Fibroblast of lung (primary cell): Measurements from ENCODE around the gene TBL2. TPM values are rescaled to one million over a fixed set of nuclear protein-coding genes. Genes with fewer than 3 reads are reported as not detected.

Experiments used
- DNase-seq, 2 donors: peaks; one replicate each; pipeline versions ENCODE4 v3.0.0 to v3.0.0-alpha.2; 2010; ENCODE audit warnings: low read depth in 2 of 2
- H2AFZ ChIP-seq: 2 replicates; pipeline ENCODE4 v1.5.1; 2012; ENCODE audit warnings: low read length, control low read depth, inconsistent platforms
- H3K27ac ChIP-seq: 2 replicates; pipeline ENCODE4 v1.5.1; 2011; ENCODE audit warnings: low read length, control low read depth; ENCODE audit not compliant: insufficient read depth
- H3K27me3 ChIP-seq: 2 replicates; pipeline ENCODE4 v1.5.1; 2011; ENCODE audit warnings: mild to moderate bottlenecking, low read length; ENCODE audit not compliant: control insufficient read depth, insufficient read depth
- H3K36me3 ChIP-seq: 2 replicates; pipeline ENCODE4 v1.5.1; 2011; ENCODE audit warnings: low read length; ENCODE audit not compliant: control insufficient read depth, insufficient read depth
- H3K4me1 ChIP-seq: 2 replicates; pipeline ENCODE4 v1.5.1; 2011; ENCODE audit warnings: low read length; ENCODE audit not compliant: control insufficient read depth, insufficient read depth; ENCODE audit errors: extremely low read depth
- H3K4me2 ChIP-seq: 2 replicates; pipeline ENCODE4 v1.5.1; 2011; ENCODE audit warnings: low read length, control low read depth; ENCODE audit not compliant: insufficient read depth; ENCODE audit errors: extremely low read depth
- H3K4me3 ChIP-seq, 4 experiments: fragments of 200-600 bp in 1 of 4; sonication (generic) in 1 of 4; replicated peaks in 1 of 4; 2 replicates each; pipeline ENCODE4 v1.5.1; 2011 to 2016; ENCODE audit warnings: low read length in 4 of 4, low read depth in 3 of 4, mild to moderate bottlenecking in 3 of 4, control low read depth in 2 of 4, inconsistent platforms in 1 of 4, mixed read lengths in 1 of 4; ENCODE audit not compliant: insufficient read depth in 1 of 4; ENCODE audit errors: control extremely low read depth in 1 of 4
- H3K79me2 ChIP-seq: 2 replicates; pipeline ENCODE4 v1.5.1; 2012; ENCODE audit warnings: mild to moderate bottlenecking, low read length, inconsistent platforms; ENCODE audit not compliant: control insufficient read depth, insufficient read depth
- H3K9ac ChIP-seq: 2 replicates; pipeline ENCODE4 v1.5.1; 2011; ENCODE audit warnings: mild to moderate bottlenecking, low read length, control low read depth; ENCODE audit not compliant: insufficient read depth
- H3K9me3 ChIP-seq: 2 replicates; pipeline ENCODE4 v1.5.1; 2012; ENCODE audit warnings: low read depth, low read length; ENCODE audit not compliant: control insufficient read depth, insufficient read depth
- H4K20me1 ChIP-seq: 2 replicates; pipeline ENCODE4 v1.5.1; 2011; ENCODE audit warnings: low read length; ENCODE audit not compliant: control insufficient read depth, insufficient read depth; ENCODE audit errors: extremely low read depth
- EZH2 ChIP-seq: IDR thresholded peaks from 2 replicates; pipeline ENCODE4 v1.5.1; 2012; ENCODE audit warnings: low read length, control low read depth, mild to moderate bottlenecking; ENCODE audit errors: missing control alignments
- polyA minus RNA-seq: library from RNA; depleted of rRNA, polyadenylated mRNA; stranded (reverse); fragments of >200 nt; gene quantifications from 2 replicates; pipeline ENCODE4 v1.2.3, GENCODE V29; 2011; ENCODE audit warnings: low replicate concordance
- polyA plus RNA-seq, 2 donors: library from polyadenylated mRNA; depleted of rRNA in 1 of 2; stranded (reverse) in 1 of 2; unstranded in 1 of 2; fragments of >200 nt; gene quantifications; 2 replicates each; pipeline ENCODE4 v1.2.1, GENCODE V29; 2011 to 2012; ENCODE audit warnings: missing spikeins in 1 of 2
- total RNA-seq: library from RNA; depleted of rRNA; stranded (reverse); fragments of >200 nt; gene quantifications from 2 replicates; pipeline ENCODE4 v1.2.1, GENCODE V29; 2014
- TF ChIP-seq, protein P1 (sequence below), 2 donors: IDR thresholded peaks in 1 of 2; conservative IDR thresholded peaks in 1 of 2; 1 replicate in 1 of 2; 2 replicates in 1 of 2; pipeline ENCODE4 v1.5.1; 2011 to 2012; ENCODE audit warnings: low read length in 2 of 2, control low read depth in 1 of 2, inconsistent platforms in 1 of 2, low read depth in 1 of 2, mild to moderate bottlenecking in 1 of 2

The TBL2 gene, protein sequence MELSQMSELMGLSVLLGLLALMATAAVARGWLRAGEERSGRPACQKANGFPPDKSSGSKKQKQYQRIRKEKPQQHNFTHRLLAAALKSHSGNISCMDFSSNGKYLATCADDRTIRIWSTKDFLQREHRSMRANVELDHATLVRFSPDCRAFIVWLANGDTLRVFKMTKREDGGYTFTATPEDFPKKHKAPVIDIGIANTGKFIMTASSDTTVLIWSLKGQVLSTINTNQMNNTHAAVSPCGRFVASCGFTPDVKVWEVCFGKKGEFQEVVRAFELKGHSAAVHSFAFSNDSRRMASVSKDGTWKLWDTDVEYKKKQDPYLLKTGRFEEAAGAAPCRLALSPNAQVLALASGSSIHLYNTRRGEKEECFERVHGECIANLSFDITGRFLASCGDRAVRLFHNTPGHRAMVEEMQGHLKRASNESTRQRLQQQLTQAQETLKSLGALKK
- total RNA-seq (58.6 and 83.2 TPM in 2 replicates), polyA plus RNA-seq (40.1 and 45.4 TPM in 2 replicates), polyA minus RNA-seq (131 and 144 TPM in 2 replicates)
- 37.0 and 38.9 TPM in 2 replicates for polyA plus RNA-seq (2012)

DNA sequence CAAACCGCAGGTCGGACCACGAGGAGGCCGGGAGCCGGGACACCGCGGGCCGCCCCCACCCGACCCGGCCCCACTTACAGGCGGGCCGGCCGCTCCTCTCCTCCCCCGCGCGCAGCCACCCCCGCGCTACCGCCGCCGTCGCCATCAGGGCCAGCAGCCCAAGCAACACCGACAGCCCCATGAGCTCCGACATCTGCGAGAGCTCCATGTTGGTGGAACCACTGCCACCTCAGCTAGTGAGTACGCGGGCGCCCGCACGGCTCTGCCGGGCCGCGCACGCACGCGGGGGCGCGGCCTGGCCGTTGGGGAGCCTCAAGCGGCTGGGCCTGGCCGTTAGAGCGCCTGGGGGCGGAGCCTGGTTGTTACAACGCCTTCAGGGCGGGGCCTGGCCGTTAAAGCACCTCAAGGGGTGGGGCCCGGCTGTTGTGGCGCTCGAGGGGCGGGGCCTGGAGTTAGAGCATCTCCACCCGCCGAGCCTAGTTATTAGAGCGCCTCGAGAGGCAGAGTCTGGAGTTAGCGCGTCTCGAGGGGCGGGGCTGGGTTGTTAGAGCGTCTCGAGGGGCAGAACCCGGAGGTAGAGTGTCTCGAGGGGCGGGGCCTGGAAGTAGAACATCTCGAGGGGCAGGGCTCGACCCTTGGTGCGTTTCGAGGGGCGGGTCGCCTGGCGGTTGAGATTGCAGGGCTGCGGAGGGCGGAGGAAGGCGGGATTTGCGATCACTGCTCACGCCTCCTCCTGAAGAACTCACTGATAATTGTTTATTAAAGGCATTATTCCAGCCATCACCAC lies at the start of gene TBL2:
TSS of gene TBL2 (minus strand) at position 238 of the 787 bp plus-strand sequence. CDS start at position 208, 30 bp downstream.
- Histone ChIP-seq H3K27ac (peak within 1 kb of the TSS; percentile 92), H3K36me3 (peaks cover 9% of the 10 kb centered on the region), H3K9me3 (no peaks in the 10 kb centered on the region), H3K9ac (peak within 1 kb of the TSS; percentile 94), H4K20me1 (no peaks in the 10 kb centered on the region), H3K79me2 (peaks cover 30% of the 10 kb centered on the region), H3K27me3 (no peaks in the 10 kb centered on the region), H2AFZ (peak within 1 kb of the TSS; percentile 96), H3K4me2 (peak within 1 kb of the TSS; percentile 94), H3K4me1 (peaks cover 10% of the 10 kb centered on the region), H3K4me3 (peak within 1 kb of the TSS; percentile 80 to 99 (median 94))
- TF ChIP-seq, protein P1, sequence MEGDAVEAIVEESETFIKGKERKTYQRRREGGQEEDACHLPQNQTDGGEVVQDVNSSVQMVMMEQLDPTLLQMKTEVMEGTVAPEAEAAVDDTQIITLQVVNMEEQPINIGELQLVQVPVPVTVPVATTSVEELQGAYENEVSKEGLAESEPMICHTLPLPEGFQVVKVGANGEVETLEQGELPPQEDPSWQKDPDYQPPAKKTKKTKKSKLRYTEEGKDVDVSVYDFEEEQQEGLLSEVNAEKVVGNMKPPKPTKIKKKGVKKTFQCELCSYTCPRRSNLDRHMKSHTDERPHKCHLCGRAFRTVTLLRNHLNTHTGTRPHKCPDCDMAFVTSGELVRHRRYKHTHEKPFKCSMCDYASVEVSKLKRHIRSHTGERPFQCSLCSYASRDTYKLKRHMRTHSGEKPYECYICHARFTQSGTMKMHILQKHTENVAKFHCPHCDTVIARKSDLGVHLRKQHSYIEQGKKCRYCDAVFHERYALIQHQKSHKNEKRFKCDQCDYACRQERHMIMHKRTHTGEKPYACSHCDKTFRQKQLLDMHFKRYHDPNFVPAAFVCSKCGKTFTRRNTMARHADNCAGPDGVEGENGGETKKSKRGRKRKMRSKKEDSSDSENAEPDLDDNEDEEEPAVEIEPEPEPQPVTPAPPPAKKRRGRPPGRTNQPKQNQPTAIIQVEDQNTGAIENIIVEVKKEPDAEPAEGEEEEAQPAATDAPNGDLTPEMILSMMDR (conservative IDR thresholded peaks at IDR 0.05 in 1 of 2, IDR thresholded peaks at IDR 0.05 in 1 of 2; ENCODE audit: low read depth in 1 of 2, low read length in 2 of 2), result peak in 1 of 2 donors; percentile 27
- TF ChIP-seq EZH2, result no peak
- DNase-seq, result peak; percentile 95 to 99

DNA sequence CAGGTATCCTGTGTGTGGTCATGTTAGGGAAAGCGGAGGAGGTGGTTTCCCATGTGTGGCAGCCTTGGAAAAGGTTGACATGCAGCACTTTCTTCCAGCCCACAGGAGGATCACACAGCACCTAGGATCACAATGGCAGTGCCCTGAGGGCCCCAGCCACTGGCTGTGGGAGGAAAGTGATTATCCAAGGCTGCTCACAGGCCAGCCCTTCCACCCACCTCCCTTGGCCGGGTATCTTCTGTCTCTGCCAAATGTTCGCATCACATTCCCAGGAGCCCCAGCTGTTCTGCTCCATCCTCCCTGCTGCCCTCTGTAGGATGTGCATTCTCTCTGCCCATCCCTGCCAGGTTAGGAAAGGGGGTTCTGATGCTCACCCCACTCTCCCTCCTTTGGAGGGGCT lies 48.4 kb upstream of the TBL2 start:
- H3K27me3 ChIP-seq, result peaks cover 38% of the 10 kb centered on the region
- no peaks in the 10 kb centered on the region for H3K4me1 ChIP-seq
- H3K27ac ChIP-seq, result no peak overlapping the region
- H3K9me3 ChIP-seq, result no peaks in the 10 kb centered on the region
- DNase-seq, result no peak
- no peaks in the 10 kb centered on the region for H3K79me2 ChIP-seq
- TF ChIP-seq, protein P1 (conservative IDR thresholded peaks at IDR 0.05 in 1 of 2, IDR thresholded peaks at IDR 0.05 in 1 of 2; ENCODE audit: low read depth in 1 of 2, low read length in 2 of 2), result peak in 1 of 2 donors; percentile 12
- TF ChIP-seq EZH2, result no peak
- H2AFZ ChIP-seq, result no peak overlapping the region
- no peak overlapping the region for H3K4me3 ChIP-seq
- no peak overlapping the region for H3K9ac ChIP-seq
- no peaks in the 10 kb centered on the region for H4K20me1 ChIP-seq
- no peaks in the 10 kb centered on the region for H3K36me3 ChIP-seq
- no peak overlapping the region for H3K4me2 ChIP-seq

DNA sequence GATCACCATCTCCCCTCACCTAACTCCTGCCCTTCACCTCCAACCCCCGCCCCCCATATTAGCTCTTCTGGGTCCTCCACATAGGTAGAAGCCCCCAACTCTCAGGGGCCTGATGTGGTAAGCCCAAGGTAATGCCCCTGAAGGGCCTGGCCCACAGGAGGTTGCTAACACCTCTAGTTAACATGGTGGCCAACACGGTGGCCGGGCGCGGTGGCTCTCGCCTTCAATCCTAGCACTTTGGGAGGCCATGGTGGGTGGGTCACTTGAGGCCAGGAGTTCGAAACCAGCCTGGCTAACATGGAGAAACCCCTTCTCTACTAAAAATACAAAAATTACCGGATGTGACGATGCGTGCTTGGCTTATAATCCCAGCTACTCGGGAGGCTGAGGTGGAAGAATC lies 46.9 kb upstream of the TBL2 start:
- Histone ChIP-seq H2AFZ (no peak overlapping the region), H3K79me2 (no peaks in the 10 kb centered on the region), H4K20me1 (no peaks in the 10 kb centered on the region), H3K27ac (no peak overlapping the region), H3K9me3 (no peaks in the 10 kb centered on the region), H3K4me1 (no peaks in the 10 kb centered on the region), H3K9ac (no peak overlapping the region), H3K4me2 (no peak overlapping the region), H3K4me3 (no peak overlapping the region), H3K36me3 (no peaks in the 10 kb centered on the region), H3K27me3 (peaks cover 41% of the 10 kb centered on the region)
- no peak for TF ChIP-seq EZH2
- TF ChIP-seq, protein P1 (conservative IDR thresholded peaks at IDR 0.05 in 1 of 2, IDR thresholded peaks at IDR 0.05 in 1 of 2; ENCODE audit: low read depth in 1 of 2, low read length in 2 of 2), result no peak
- DNase-seq, result no peak
